ENCODE measurements around the gene KLHL17.
"Not testable (repeated sequence)": the region's sequence is repeated elsewhere in the genome, so short reads cannot be mapped to it uniquely, and the experiment has no call there.

The KLHL17 gene

DNA sequence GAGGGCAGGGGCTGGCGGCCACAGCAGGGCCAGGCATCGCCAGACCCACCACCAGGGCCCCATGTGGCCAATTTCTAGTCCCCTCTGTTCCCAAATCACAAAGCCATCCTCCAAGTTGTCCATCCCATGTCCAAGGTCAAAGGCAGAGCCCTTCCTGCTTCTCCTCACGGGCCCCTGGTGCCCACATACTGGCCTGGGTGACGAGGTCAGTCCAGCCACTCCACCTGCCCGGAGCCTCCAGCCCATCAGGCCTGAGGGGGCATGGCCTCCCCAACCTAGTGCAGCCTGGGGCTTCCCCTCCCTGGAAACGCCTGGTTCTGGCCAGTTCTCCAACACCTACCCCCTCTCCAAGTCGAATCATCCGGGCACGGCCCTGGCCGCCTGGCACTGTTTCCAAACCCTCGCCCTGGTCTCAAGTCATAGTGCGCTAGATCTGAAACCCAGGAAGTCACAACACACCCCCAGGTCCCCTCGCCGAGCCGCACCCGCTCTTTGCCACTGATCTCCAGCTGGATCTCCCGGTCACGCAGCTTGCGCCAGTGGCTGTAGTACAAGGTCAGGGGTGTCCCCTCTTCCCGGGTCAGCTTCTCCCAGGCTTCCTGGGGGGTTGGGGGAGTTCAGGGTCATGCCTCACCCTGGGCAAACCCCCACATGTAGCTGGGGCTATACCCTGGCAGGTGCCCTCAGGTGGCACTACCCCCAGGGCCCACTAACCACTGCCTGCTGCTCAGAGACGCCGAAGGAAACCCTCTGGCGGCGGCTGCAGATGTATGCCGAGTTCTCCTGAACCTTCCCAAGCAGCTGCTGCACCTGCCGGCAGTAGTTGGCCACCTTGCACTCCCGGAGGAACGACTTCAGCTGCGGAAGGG, 14.5 kb upstream of the KLHL17 start:
- no peak overlapping the region for H3K4me3 ChIP-seq (ENCODE audit: control insufficient read depth, low read depth, low read length)
- TF ChIP-seq, protein P1, sequence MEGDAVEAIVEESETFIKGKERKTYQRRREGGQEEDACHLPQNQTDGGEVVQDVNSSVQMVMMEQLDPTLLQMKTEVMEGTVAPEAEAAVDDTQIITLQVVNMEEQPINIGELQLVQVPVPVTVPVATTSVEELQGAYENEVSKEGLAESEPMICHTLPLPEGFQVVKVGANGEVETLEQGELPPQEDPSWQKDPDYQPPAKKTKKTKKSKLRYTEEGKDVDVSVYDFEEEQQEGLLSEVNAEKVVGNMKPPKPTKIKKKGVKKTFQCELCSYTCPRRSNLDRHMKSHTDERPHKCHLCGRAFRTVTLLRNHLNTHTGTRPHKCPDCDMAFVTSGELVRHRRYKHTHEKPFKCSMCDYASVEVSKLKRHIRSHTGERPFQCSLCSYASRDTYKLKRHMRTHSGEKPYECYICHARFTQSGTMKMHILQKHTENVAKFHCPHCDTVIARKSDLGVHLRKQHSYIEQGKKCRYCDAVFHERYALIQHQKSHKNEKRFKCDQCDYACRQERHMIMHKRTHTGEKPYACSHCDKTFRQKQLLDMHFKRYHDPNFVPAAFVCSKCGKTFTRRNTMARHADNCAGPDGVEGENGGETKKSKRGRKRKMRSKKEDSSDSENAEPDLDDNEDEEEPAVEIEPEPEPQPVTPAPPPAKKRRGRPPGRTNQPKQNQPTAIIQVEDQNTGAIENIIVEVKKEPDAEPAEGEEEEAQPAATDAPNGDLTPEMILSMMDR (conservative IDR thresholded peaks at IDR 0.05; ENCODE audit: control insufficient read depth, insufficient read depth, low read depth, low read length) = no peak
- no peak for DNase-seq (ENCODE audit: low read depth)

GRCh38 chr1:946811-947210, 13.6 kb upstream of the KLHL17 start:
- not testable (repeated sequence) for DNase-seq (ENCODE audit: low read depth); H3K4me3 ChIP-seq (ENCODE audit: control insufficient read depth, low read depth, low read length)

GRCh38 chr1:947958-948357, 12.4 kb upstream of the KLHL17 start:
- DNase-seq (ENCODE audit: low read depth) = no peak
- no peak overlapping the region for H3K4me3 ChIP-seq (ENCODE audit: control insufficient read depth, low read depth, low read length)
- TF ChIP-seq, protein P1 (conservative IDR thresholded peaks at IDR 0.05; ENCODE audit: control insufficient read depth, insufficient read depth, low read depth, low read length) = no peak

DNA sequence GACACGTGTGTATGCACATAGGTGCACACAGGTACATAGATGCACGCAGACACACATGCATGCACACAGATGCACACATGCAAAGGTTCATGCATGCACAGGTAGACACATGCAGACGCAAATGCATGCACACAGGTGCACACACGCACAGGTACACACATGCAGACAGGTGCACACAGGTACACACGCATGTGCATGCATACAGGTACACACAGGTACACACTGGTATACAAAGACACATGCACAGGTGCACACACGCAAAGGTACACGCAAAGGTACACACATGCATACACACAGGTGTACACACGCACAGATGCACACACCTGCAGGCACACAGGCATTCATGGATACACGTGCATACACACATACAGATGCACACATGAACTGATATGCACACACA, 10.1 kb upstream of the KLHL17 start:
- TF ChIP-seq, protein P1 (conservative IDR thresholded peaks at IDR 0.05; ENCODE audit: control insufficient read depth, insufficient read depth, low read depth, low read length) = no peak
- no peak overlapping the region for H3K4me3 ChIP-seq (ENCODE audit: control insufficient read depth, low read depth, low read length)
- no peak for DNase-seq (ENCODE audit: low read depth)

GRCh38 chr1:950881-951280, 9.5 kb upstream of the KLHL17 start:
- DNase-seq (ENCODE audit: low read depth) = no peak
- TF ChIP-seq, protein P1 (conservative IDR thresholded peaks at IDR 0.05; ENCODE audit: control insufficient read depth, insufficient read depth, low read depth, low read length) = no peak
- no peak overlapping the region for H3K4me3 ChIP-seq (ENCODE audit: control insufficient read depth, low read depth, low read length)

DNA sequence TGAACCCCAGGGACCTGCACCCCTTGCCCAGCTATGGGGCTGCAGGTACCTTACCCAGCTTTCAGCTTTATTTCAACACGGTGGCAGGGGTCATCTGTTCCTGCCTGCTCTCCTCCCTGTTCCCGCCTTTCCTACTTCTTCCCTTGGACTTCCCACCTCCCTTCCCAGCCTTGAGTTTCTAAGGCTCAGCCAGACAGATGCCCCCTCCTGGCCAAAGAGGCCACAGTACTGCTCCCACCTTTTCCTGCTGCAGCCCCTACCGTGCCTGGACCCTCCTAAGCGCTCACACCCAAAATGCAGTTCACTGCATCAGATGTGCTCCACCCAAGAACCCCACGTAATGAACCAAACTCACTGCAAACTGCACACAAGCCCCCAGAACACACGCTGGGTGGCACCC, 9.0 kb upstream of the KLHL17 start:
- no peak overlapping the region for H3K4me3 ChIP-seq (ENCODE audit: control insufficient read depth, low read depth, low read length)
- TF ChIP-seq, protein P1 (conservative IDR thresholded peaks at IDR 0.05; ENCODE audit: control insufficient read depth, insufficient read depth, low read depth, low read length) = peak; percentile 38
- DNase-seq (ENCODE audit: low read depth) = peak; percentile 33

DNA sequence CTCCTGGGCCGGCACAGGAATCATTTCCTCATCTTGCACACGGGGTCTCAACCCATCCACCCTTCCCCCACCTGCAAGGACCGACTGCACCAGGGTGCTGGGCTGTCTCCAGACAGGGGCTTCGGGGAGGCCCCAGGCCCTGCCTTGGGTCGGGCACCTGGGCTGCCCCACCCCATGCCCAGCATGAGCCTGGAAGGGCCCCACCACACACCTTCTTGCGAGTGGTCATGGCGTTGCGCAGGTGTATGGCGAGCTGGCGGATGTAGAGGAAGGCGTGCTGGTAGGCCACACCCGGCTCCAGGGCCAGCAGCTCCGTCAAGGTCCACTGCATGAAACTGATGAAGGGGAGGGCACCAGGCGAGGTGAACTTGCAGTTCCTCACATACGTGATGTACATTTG, 8.2 kb upstream of the KLHL17 start:
- H3K4me3 ChIP-seq (ENCODE audit: control insufficient read depth, low read depth, low read length) = no peak overlapping the region
- TF ChIP-seq, protein P1 (conservative IDR thresholded peaks at IDR 0.05; ENCODE audit: control insufficient read depth, insufficient read depth, low read depth, low read length) = no peak
- DNase-seq (ENCODE audit: low read depth) = no peak

Measured in fibroblast of mammary gland (primary cell).